ENCODE data around the gene HOXD8.

The HOXD8 gene

GRCh38 chr2:176154576-176155252 is 25.2 kb downstream of the HOXD8 start:
- TF ChIP-seq CTCF (IDR thresholded peaks at IDR 0.05; ENCODE audit: insufficient read depth, low read depth, low read length, missing control alignments) = no peak
- no peak overlapping the region for H3K4me3 ChIP-seq (ENCODE audit: low read length)
- no peak for DNase-seq (ENCODE audit: low read depth)

GRCh38 chr2:176155356-176156044 is 26.0 kb downstream of the HOXD8 start:
- TF ChIP-seq CTCF (IDR thresholded peaks at IDR 0.05; ENCODE audit: insufficient read depth, low read depth, low read length, missing control alignments) = no peak
- DNase-seq (ENCODE audit: low read depth) = no peak
- H3K4me3 ChIP-seq (ENCODE audit: low read length) = no peak overlapping the region

- no peak for TF ChIP-seq CTCF (IDR thresholded peaks at IDR 0.05; ENCODE audit: insufficient read depth, low read depth, low read length, missing control alignments)
- H3K4me3 ChIP-seq (ENCODE audit: low read length) = no peak overlapping the region
- no peak for DNase-seq (ENCODE audit: low read depth)
Measured at GRCh38 chr2:176156301-176156806, 26.8 kb downstream of the HOXD8 start.

- no peak for TF ChIP-seq CTCF (IDR thresholded peaks at IDR 0.05; ENCODE audit: insufficient read depth, low read depth, low read length, missing control alignments)
- H3K4me3 ChIP-seq (ENCODE audit: low read length) = no peak within 1 kb of the TSS
- no peak for DNase-seq (ENCODE audit: low read depth)
Measured at GRCh38 chr2:176156807-176157498, 27.4 kb downstream of the HOXD8 start, which contains the start of gene HOXD3. TSS of gene HOXD3 (plus strand) at chr2:176157307. CDS start at chr2:176169115, 11,808 bp downstream.

GRCh38 chr2:176157499-176158185 is 28.1 kb downstream of the HOXD8 start:
- DNase-seq (ENCODE audit: low read depth) = no peak
- H3K4me3 ChIP-seq (ENCODE audit: low read length) = no peak overlapping the region
- no peak for TF ChIP-seq CTCF (IDR thresholded peaks at IDR 0.05; ENCODE audit: insufficient read depth, low read depth, low read length, missing control alignments)

DNA sequence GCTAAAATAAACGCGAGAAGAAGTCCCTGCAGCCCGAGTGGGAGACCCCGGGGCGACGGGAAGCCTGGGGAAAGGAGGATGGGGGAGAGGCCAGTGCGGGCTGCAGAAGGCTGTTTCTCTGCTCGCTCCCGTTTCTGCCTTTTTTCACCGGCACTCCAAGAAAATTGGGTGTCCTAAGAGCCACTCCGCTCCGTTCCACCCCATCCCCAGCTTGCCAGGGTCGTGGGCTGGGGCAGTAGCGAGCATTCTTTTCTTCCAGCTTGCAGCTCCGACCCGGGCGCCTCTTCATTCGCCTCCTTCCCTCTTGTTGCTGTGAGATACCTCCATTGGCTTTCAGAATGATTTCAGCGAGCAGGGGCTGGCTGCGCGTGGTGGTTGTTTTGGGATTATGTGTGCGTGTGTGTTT is 28.7 kb downstream of the HOXD8 start:
- DNase-seq (ENCODE audit: low read depth) = no peak
- no peak overlapping the region for H3K4me3 ChIP-seq (ENCODE audit: low read length)
- no peak for TF ChIP-seq CTCF (IDR thresholded peaks at IDR 0.05; ENCODE audit: insufficient read depth, low read depth, low read length, missing control alignments)
